ENCODE measurements around the gene CA11. TPM values are rescaled to one million over a fixed set of nuclear protein-coding genes. Genes with fewer than 3 reads are reported as not detected.

CA11 gene
- total and polyA plus RNA-seq, 9 of the 15 experiments (the other 6 are each of a cell fraction or from before 2014, with no cell fraction given): 2.9 to 19.9 (median 8.3) TPM

GRCh38 chr19:48676487-48676886, 30.5 kb upstream of the CA11 start:
- H3K79me2 ChIP-seq (ENCODE audit: control insufficient read depth, insufficient read depth, low read length): no peaks in the 10 kb centered on the region
- intact Hi-C loops (cut with micrococcal nuclease) (no loop called here), in situ Hi-C loops (cut with MboI) (no loop called here)
- no peak overlapping the region for H3K4me2 ChIP-seq (ENCODE audit: insufficient read depth, low read length)
- no peak overlapping the region for H3K27ac ChIP-seq (ENCODE audit: extremely low read depth, low read depth, low read length)
- no peak overlapping the region for H3K9ac ChIP-seq (ENCODE audit: insufficient read depth in 1 of 2, low read depth in 2 of 2, low read length in 2 of 2)
- H4K20me1 ChIP-seq (replicated peaks; ENCODE audit: control insufficient read depth, insufficient read depth, low read length): no peaks in the 10 kb centered on the region
- no peak for DNase-seq (ENCODE audit: extremely low read depth in 1 of 4, low spot score in 3 of 4)
- H3K36me3 ChIP-seq (ENCODE audit: control insufficient read depth, insufficient read depth, low read length): no peaks in the 10 kb centered on the region
- WGBS (ENCODE audit: insufficient coverage, low coverage, missing lambda C conversion rate): 65% methylated on average over 16 of the region's 17 CpGs
- no TSS peak for BruUV-seq (replicated peaks)
- H3K27me3 ChIP-seq (ENCODE audit: control insufficient read depth in 2 of 2, insufficient read depth in 2 of 2, low read length in 2 of 2): no peaks in the 10 kb centered on the region
- no peak for FAIRE-seq
- H3K4me3 ChIP-seq: no peak overlapping the region
- H2AFZ ChIP-seq (ENCODE audit: low read depth, low read length): no peak overlapping the region
- no peak for ATAC-seq
- CTCF ChIA-PET (ENCODE audit: low intra/inter-chr PET ratio): no interaction called here
- TF ChIP-seq ZNF699 (CRISPR knock-in tag; IDR thresholded peaks at IDR 0.05; ENCODE audit: insufficient replicate concordance) (no peak), GTF2E2 (tag; IDR thresholded peaks at IDR 0.05) (no peak), KLF6 (CRISPR knock-in tag; IDR thresholded peaks at IDR 0.05; ENCODE audit: borderline replicate concordance) (no peak), ZNF75A (CRISPR knock-in tag; IDR thresholded peaks at IDR 0.05) (no peak), POLR2B (IDR thresholded peaks at IDR 0.05; ENCODE audit: low read depth, partially characterized antibody) (no peak), TCF7L2 (IDR thresholded peaks at IDR 0.05; ENCODE audit: low read depth, low read length) (no peak)
- no peaks in the 10 kb centered on the region for H3K9me3 ChIP-seq (replicated peaks; ENCODE audit: control insufficient read depth, insufficient read depth, low read depth, low read length)
- POLR2A ChIA-PET: interaction anchor here (0.9 to 1.1 kb wide), 2 partner anchors 20 to 105 kb away, joined by 4 to 6 read pairs; partner anchors contain the start of gene FUT2
- no peaks in the 10 kb centered on the region for H3K9me1 ChIP-seq (ENCODE audit: control insufficient read depth, insufficient read depth, low read length)
- peaks cover 23 to 65% of the 10 kb centered on the region in 2 experiments for H3K4me1 ChIP-seq (replicated peaks in 1 of 2; ENCODE audit: control insufficient read depth in 2 of 2, insufficient read depth in 2 of 2, low read length in 2 of 2)

Measured in K562 (cell line).